ENCODE data around the gene GALR2.

GALR2 gene

GRCh38 chr17:76080768-76081287 is 6.2 kb downstream of the GALR2 start:
- no peak for DNase-seq

GRCh38 chr17:76081295-76082210 is 7.0 kb downstream of the GALR2 start:
- no peak for DNase-seq

GRCh38 chr17:76082326-76083251 is 8.0 kb downstream of the GALR2 start:
- DNase-seq, result no peak

GRCh38 chr17:76083536-76084182 is 9.1 kb downstream of the GALR2 start:
- no peak for DNase-seq

GRCh38 chr17:76085066-76085730 is 10.6 kb downstream of the GALR2 start:
- no peak for DNase-seq

- DNase-seq, result no peak
These were observed 11.3 kb downstream of the GALR2 start for GRCh38 chr17:76085731-76086366.

GRCh38 chr17:76086384-76086783 is 11.8 kb downstream of the GALR2 start:
- no peak for DNase-seq

- no peak for DNase-seq
These were observed 12.9 kb downstream of the GALR2 start for GRCh38 chr17:76087531-76087930.

GRCh38 chr17:76088041-76088867 is 13.7 kb downstream of the GALR2 start:
- DNase-seq, result no peak

- DNase-seq, result no peak
These were observed 14.4 kb downstream of the GALR2 start for GRCh38 chr17:76088868-76089576.

- no peak for DNase-seq
These were observed 15.3 kb downstream of the GALR2 start for GRCh38 chr17:76089680-76090516.

- DNase-seq, result no peak
These were observed 16.0 kb downstream of the GALR2 start for GRCh38 chr17:76090517-76091129.

- no peak for DNase-seq
These were observed 17.1 kb downstream of the GALR2 start for GRCh38 chr17:76091526-76092286.

- no peak for DNase-seq
These were observed 18.2 kb downstream of the GALR2 start for GRCh38 chr17:76092526-76093413.

- DNase-seq, result no peak
These were observed 19.5 kb downstream of the GALR2 start for GRCh38 chr17:76094046-76094445.

- DNase-seq, result no peak
These were observed 21.4 kb downstream of the GALR2 start for GRCh38 chr17:76095943-76096342.
